Spleen (tissue), 11 donors: Measurements from ENCODE around the gene RIMBP2. TPM values are rescaled to one million over a fixed set of nuclear protein-coding genes. Genes with fewer than 3 reads are reported as not detected.

ENCODE experiments used
- DNase-seq: peaks from one replicate; pipeline ENCODE4 v3.0.0-alpha.2; 2020
- H3K27ac ChIP-seq, 8 donors: fragments of 200-600 bp; sonication (generic) in 7 of 8; 1 replicate in 4 of 8; 2 replicates in 4 of 8; pipeline versions ENCODE4 v1.5.0 to v1.8.0; 2016 to 2021; ENCODE audit warnings: inconsistent platforms in 4 of 8, mild to moderate bottlenecking in 4 of 8, moderate library complexity in 1 of 8
- H3K27me3 ChIP-seq, 7 donors: fragments of 200-600 bp; sonication (generic) in 6 of 7; replicated peaks in 1 of 7; 1 replicate in 4 of 7; 2 replicates in 3 of 7; pipeline versions ENCODE4 v1.5.0 to v1.8.0; 2016 to 2021; ENCODE audit warnings: inconsistent platforms in 3 of 7, mild to moderate bottlenecking in 1 of 7
- H3K36me3 ChIP-seq, 6 donors: fragments of 200-600 bp; sonication (generic) in 5 of 6; 1 replicate in 4 of 6; 2 replicates in 2 of 6; pipeline versions ENCODE4 v1.5.0 to v1.8.0; 2016 to 2021; ENCODE audit warnings: inconsistent platforms in 2 of 6
- H3K4me1 ChIP-seq, 6 donors: fragments of 200-600 bp; sonication (generic) in 5 of 6; 1 replicate in 3 of 6; 2 replicates in 3 of 6; pipeline versions ENCODE4 v1.5.0 to v1.8.0; 2016 to 2021; ENCODE audit warnings: inconsistent platforms in 3 of 6
- H3K4me3 ChIP-seq, 8 donors: fragments of 200-600 bp; sonication (generic) in 7 of 8; 1 replicate in 4 of 8; 2 replicates in 4 of 8; pipeline versions ENCODE4 v1.5.0 to v1.8.0; 2016 to 2021; ENCODE audit warnings: inconsistent platforms in 4 of 8, mild to moderate bottlenecking in 4 of 8, moderate library complexity in 2 of 8
- H3K9me3 ChIP-seq, 8 donors: fragments of 200-600 bp; sonication (generic) in 7 of 8; 1 replicate in 4 of 8; 2 replicates in 4 of 8; pipeline versions ENCODE4 v1.5.0 to v1.8.0; 2016 to 2021; ENCODE audit warnings: inconsistent platforms in 4 of 8
- POLR2A ChIP-seq, 3 donors: fragments of 450-650 bp; IDR thresholded peaks; one replicate each; pipeline ENCODE4 v1.5.1; 2017; ENCODE audit warnings: antibody characterized with exemption in 3 of 3, mild to moderate bottlenecking in 1 of 3
- POLR2AphosphoS5 ChIP-seq, 3 donors: sonication (generic); formaldehyde crosslinking; IDR thresholded peaks; one replicate each; pipeline ENCODE4 v1.5.1; 2017; ENCODE audit warnings: antibody characterized with exemption in 3 of 3
- WGBS, 5 donors: extraction: QIAGEN DNeasy Blood & Tissue Kit in 3 of 5; methylation state at CpG; one replicate each; pipeline versions ENCODE4 v1.1.5 to v1.1.7; 2013 to 2018; 5-methylcytosine and 5-hydroxymethylcytosine counted together
- intact Hi-C: fragments of 100-400 bp; cut with DNase I; formaldehyde crosslinking; loops from one replicate; pipeline ENCODE4 v1.15.0; 2023; ENCODE audit warnings: low total_unique reads
- polyA plus RNA-seq, 3 donors: library from polyadenylated mRNA; stranded (reverse); fragments of 200-250 nt; gene quantifications; one replicate each; pipeline ENCODE4 v1.2.1, GENCODE V29; 2013
- total RNA-seq, 7 donors: library from RNA; depleted of rRNA in 3 of 7; stranded (reverse); fragments of >200 nt in 3 of 7; fragmentation: NEBNext Ultra II Directional in 4 of 7; extraction: Animal tissue kit (Norgen Biotek cat#: 25700) in 4 of 7; gene quantifications; one replicate each; pipeline versions ENCODE4 v1.1.0 to v1.2.1, GENCODE V29; 2016 to 2021
- TF ChIP-seq, protein P1 (sequence below), 11 experiments: fragments of 200-600 bp in 7 of 11; fragments of 450-650 bp in 4 of 11; sonication (generic) in 4 of 11; IDR thresholded peaks in 8 of 11; conservative IDR thresholded peaks in 3 of 11; 1 replicate in 7 of 11; 2 replicates in 4 of 11; pipeline versions ENCODE4 v1.4.0 to v1.8.0; 2016 to 2021; ENCODE audit warnings: antibody characterized with exemption in 11 of 11, inconsistent platforms in 4 of 11, mild to moderate bottlenecking in 1 of 11
- donor health status: healthy with polysubstance abuse.
- donor health status: DM: no; HTN: no; CAD: no; lungs with moderate emphysema.
- donor health status: DM: no; HTN: no; CAD: no.
- donor health status: Bipolar disorder and iron deficiency.
- donor health status: healthy.
- donor health status: DM: no; HTN: no; CAD: no.
- donor health status: DM: yes; HTN: yes; CAD: no.

Gene RIMBP2
- total and polyA plus RNA-seq, 10 donors, result 0.05 to 5.2 (median 0.95) TPM

DNA sequence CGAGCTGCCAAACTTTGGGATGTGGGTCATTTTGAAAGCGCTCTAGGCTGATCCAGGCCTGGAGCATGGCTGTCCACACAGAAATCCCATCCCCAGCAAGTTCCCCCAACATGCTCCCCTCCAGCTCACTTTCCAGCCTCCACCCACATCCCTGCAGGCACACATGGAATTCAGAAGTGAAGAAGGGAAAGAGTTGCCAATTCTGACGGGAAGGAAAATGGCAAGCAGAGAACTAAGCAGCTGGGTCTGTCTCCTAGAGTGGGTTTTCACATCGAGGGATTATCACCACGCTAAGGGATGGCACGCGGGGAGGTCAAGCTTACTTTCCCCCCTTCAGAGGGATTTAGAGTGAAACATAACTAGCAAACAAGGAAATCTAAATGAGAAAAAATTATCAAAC, 142.3 kb downstream of the RIMBP2 start:
- Histone ChIP-seq H3K9me3 (no peaks in the 10 kb centered on the region), H3K27ac (no peak overlapping the region), H3K27me3 (no peaks in the 10 kb centered on the region), H3K4me3 (no peak overlapping the region), H3K4me1 (no peaks in the 10 kb centered on the region), H3K36me3 (no peaks in the 10 kb centered on the region)
- 82 to 90% (median 84%) methylated on average over 7 of the region's 7 CpGs for WGBS, 5 donors
- no peak for DNase-seq
- TF ChIP-seq, protein P1, sequence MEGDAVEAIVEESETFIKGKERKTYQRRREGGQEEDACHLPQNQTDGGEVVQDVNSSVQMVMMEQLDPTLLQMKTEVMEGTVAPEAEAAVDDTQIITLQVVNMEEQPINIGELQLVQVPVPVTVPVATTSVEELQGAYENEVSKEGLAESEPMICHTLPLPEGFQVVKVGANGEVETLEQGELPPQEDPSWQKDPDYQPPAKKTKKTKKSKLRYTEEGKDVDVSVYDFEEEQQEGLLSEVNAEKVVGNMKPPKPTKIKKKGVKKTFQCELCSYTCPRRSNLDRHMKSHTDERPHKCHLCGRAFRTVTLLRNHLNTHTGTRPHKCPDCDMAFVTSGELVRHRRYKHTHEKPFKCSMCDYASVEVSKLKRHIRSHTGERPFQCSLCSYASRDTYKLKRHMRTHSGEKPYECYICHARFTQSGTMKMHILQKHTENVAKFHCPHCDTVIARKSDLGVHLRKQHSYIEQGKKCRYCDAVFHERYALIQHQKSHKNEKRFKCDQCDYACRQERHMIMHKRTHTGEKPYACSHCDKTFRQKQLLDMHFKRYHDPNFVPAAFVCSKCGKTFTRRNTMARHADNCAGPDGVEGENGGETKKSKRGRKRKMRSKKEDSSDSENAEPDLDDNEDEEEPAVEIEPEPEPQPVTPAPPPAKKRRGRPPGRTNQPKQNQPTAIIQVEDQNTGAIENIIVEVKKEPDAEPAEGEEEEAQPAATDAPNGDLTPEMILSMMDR (IDR thresholded peaks at IDR 0.05 in 8 of 11, conservative IDR thresholded peaks at IDR 0.05 in 3 of 11), result no peak
- TF ChIP-seq POLR2AphosphoS5 (IDR thresholded peaks at IDR 0.05) (no peak), POLR2A (IDR thresholded peaks at IDR 0.05) (no peak)
- intact Hi-C loops, result no loop called here

DNA sequence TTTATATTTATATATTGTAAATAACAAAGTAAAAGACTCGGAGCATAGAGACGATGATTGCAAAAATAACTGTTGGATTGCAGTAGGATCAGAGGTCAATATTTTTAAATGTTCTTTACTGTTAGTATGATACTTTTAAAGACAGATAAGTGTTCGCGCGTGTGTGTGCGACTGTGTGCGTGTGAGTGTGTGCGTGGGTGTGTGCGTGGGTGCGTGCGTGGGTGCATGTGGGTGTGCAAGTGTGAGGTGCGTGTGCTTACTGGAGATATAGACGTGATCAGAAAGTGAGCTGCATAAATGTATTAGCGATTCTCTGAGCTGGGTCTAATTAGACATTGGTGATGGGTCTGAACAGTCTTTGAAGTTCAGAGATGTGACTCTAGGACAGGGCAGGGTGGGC, 142.9 kb downstream of the RIMBP2 start:
- no peak for DNase-seq
- no peaks in the 10 kb centered on the region for H3K9me3 ChIP-seq
- no peak overlapping the region for H3K27ac ChIP-seq
- H3K27me3 ChIP-seq, result no peaks in the 10 kb centered on the region
- H3K36me3 ChIP-seq, result no peaks in the 10 kb centered on the region
- 88 to 92% (median 89%) methylated on average over 14 of the region's 14 CpGs for WGBS, 5 donors
- TF ChIP-seq, protein P1 (IDR thresholded peaks at IDR 0.05 in 8 of 11, conservative IDR thresholded peaks at IDR 0.05 in 3 of 11), result no peak
- TF ChIP-seq POLR2AphosphoS5 (IDR thresholded peaks at IDR 0.05), result no peak
- no peak for TF ChIP-seq POLR2A (IDR thresholded peaks at IDR 0.05)
- intact Hi-C loops, result no loop called here
- H3K4me1 ChIP-seq, result no peaks in the 10 kb centered on the region
- H3K4me3 ChIP-seq, result no peak overlapping the region

GRCh38 chr12:130572553-130572952, 143.5 kb downstream of the RIMBP2 start:
- no peak for DNase-seq
- H3K9me3 ChIP-seq, result peaks cover 0 to 2% (median 0%) of the 10 kb centered on the region in 8 donors
- H3K27me3 ChIP-seq, result no peaks in the 10 kb centered on the region
- H3K4me1 ChIP-seq, result no peaks in the 10 kb centered on the region
- TF ChIP-seq POLR2AphosphoS5 (IDR thresholded peaks at IDR 0.05), result no peak
- TF ChIP-seq, protein P1 (IDR thresholded peaks at IDR 0.05 in 8 of 11, conservative IDR thresholded peaks at IDR 0.05 in 3 of 11), result no peak
- no peak for TF ChIP-seq POLR2A (IDR thresholded peaks at IDR 0.05)
- WGBS, 5 donors, result 72 to 85% (median 81%) methylated on average over 11 of the region's 11 CpGs
- intact Hi-C loops, result no loop called here
- H3K4me3 ChIP-seq, result no peak overlapping the region
- H3K27ac ChIP-seq, result no peak overlapping the region
- no peaks in the 10 kb centered on the region for H3K36me3 ChIP-seq

DNA sequence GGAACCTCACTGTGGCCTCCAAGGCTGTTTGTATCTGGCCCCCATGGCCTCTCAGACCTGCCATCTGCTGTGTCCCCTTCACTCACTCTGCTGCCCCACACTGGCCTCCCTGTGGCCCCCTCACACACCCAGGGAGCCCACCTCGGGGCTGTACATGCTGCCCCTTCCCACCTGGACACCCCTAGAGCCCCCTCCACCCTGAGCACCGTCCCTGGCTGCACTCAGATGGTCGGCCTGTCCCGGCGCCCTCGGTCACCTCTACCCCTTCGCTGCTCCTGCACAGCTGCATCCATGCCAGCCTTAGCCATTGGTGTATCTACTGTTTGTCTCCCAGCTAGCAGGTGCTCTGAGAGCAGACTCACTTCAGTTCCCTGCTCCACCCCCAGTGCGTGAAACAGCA, 144.4 kb downstream of the RIMBP2 start:
- TF ChIP-seq POLR2AphosphoS5 (IDR thresholded peaks at IDR 0.05) (no peak), POLR2A (IDR thresholded peaks at IDR 0.05) (no peak)
- TF ChIP-seq, protein P1 (IDR thresholded peaks at IDR 0.05 in 8 of 11, conservative IDR thresholded peaks at IDR 0.05 in 3 of 11), result no peak
- WGBS, 5 donors, result 68 to 93% (median 88%) methylated on average over 8 of the region's 8 CpGs
- no peak overlapping the region for H3K4me3 ChIP-seq
- H3K27ac ChIP-seq, result no peak overlapping the region
- no peaks in the 10 kb centered on the region for H3K4me1 ChIP-seq
- H3K27me3 ChIP-seq, result no peaks in the 10 kb centered on the region
- intact Hi-C loops, result no loop called here
- H3K36me3 ChIP-seq, result no peaks in the 10 kb centered on the region
- peaks cover 0 to 10% (median 2%) of the 10 kb centered on the region in 8 donors for H3K9me3 ChIP-seq
- no peak for DNase-seq
